ENCODE data around the gene FNDC3B. TPM values are rescaled to one million over a fixed set of nuclear protein-coding genes. Genes with fewer than 3 reads are reported as not detected.

The FNDC3B gene
- total and polyA plus RNA-seq, 4 donors, result 13.3 to 175 (median 100) TPM

- Histone ChIP-seq H3K4me1 (ENCODE audit: control insufficient read depth in 5 of 5, insufficient read depth in 5 of 5, low read length in 5 of 5) (peaks cover 5 to 22% (median 7%) of the 10 kb centered on the region in 5 donors), H3K27ac (ENCODE audit: low read depth in 1 of 2, low read length in 1 of 2) (peak overlapping the region in 1 of 2 donors; percentile 50), H3K27me3 (ENCODE audit: control insufficient read depth in 3 of 3, insufficient read depth in 3 of 3, low read length in 2 of 3) (no peaks in the 10 kb centered on the region), H3K4me3 (no peak overlapping the region), H3K9ac (ENCODE audit: insufficient read depth in 1 of 2, low read length in 2 of 2) (no peak overlapping the region), H3K9me3 (ENCODE audit: control insufficient read depth in 4 of 4, insufficient read depth in 3 of 4, low read length in 3 of 4) (no peaks in the 10 kb centered on the region), H3K36me3 (ENCODE audit: control insufficient read depth in 4 of 4, insufficient read depth in 4 of 4, low read length in 4 of 4) (peaks cover 3 to 4% (median 3%) of the 10 kb centered on the region in 4 donors)
- TF ChIP-seq CTCF (IDR thresholded peaks at IDR 0.05; ENCODE audit: control extremely low read depth, extremely low read depth), result no peak
- ATAC-seq (ENCODE audit: insufficient read depth, low FRiP score) (no peak), DNase-seq (peak in 2 of 3 donors; percentile 54 to 71)
- 87 to 100% methylated on average over 1 of the region's 1 CpG for WGBS, 2 donors
Observed at GRCh38 chr3:172280406-172281051, 241.2 kb downstream of the FNDC3B start.

- Histone ChIP-seq H3K9ac (ENCODE audit: insufficient read depth in 1 of 2, low read length in 2 of 2) (no peak overlapping the region), H3K4me1 (ENCODE audit: control insufficient read depth in 5 of 5, insufficient read depth in 5 of 5, low read length in 5 of 5) (peaks cover 6 to 25% (median 8%) of the 10 kb centered on the region in 5 donors), H3K27ac (ENCODE audit: low read depth in 1 of 2, low read length in 1 of 2) (no peak overlapping the region), H3K36me3 (ENCODE audit: control insufficient read depth in 4 of 4, insufficient read depth in 4 of 4, low read length in 4 of 4) (peaks cover 0 to 4% (median 3%) of the 10 kb centered on the region in 4 donors), H3K9me3 (ENCODE audit: control insufficient read depth in 4 of 4, insufficient read depth in 3 of 4, low read length in 3 of 4) (no peaks in the 10 kb centered on the region), H3K4me3 (no peak overlapping the region), H3K27me3 (ENCODE audit: control insufficient read depth in 3 of 3, insufficient read depth in 3 of 3, low read length in 2 of 3) (no peaks in the 10 kb centered on the region)
- TF ChIP-seq CTCF (IDR thresholded peaks at IDR 0.05; ENCODE audit: control extremely low read depth, extremely low read depth), result no peak
- ATAC-seq (ENCODE audit: insufficient read depth, low FRiP score), result no peak
- 95% methylated on average over 7 of the region's 7 CpGs for WGBS, 2 donors
- no peak for DNase-seq
Observed at GRCh38 chr3:172281884-172282283, 242.5 kb downstream of the FNDC3B start.

GRCh38 chr3:172282850-172283249, 243.5 kb downstream of the FNDC3B start:
- Histone ChIP-seq H3K27me3 (ENCODE audit: control insufficient read depth in 3 of 3, insufficient read depth in 3 of 3, low read length in 2 of 3) (no peaks in the 10 kb centered on the region), H3K4me1 (ENCODE audit: control insufficient read depth in 5 of 5, insufficient read depth in 5 of 5, low read length in 5 of 5) (peaks cover 4 to 27% (median 10%) of the 10 kb centered on the region in 5 donors), H3K9ac (ENCODE audit: insufficient read depth in 1 of 2, low read length in 2 of 2) (no peak overlapping the region), H3K9me3 (ENCODE audit: control insufficient read depth in 4 of 4, insufficient read depth in 3 of 4, low read length in 3 of 4) (no peaks in the 10 kb centered on the region), H3K36me3 (ENCODE audit: control insufficient read depth in 4 of 4, insufficient read depth in 4 of 4, low read length in 4 of 4) (peaks cover 0 to 7% (median 3%) of the 10 kb centered on the region in 4 donors), H3K4me3 (no peak overlapping the region), H3K27ac (ENCODE audit: low read depth in 1 of 2, low read length in 1 of 2) (no peak overlapping the region)
- ATAC-seq (ENCODE audit: insufficient read depth, low FRiP score), result no peak
- TF ChIP-seq CTCF (IDR thresholded peaks at IDR 0.05; ENCODE audit: control extremely low read depth, extremely low read depth), result no peak
- no peak for DNase-seq
- WGBS, 2 donors, result 86 to 91% methylated on average over 3 of the region's 3 CpGs

Data from lung (tissue), 12 donors.